HepG2 (cell line): ENCODE data around the gene TEX19. TPM values are rescaled to one million over a fixed set of nuclear protein-coding genes. Genes with fewer than 3 reads are reported as not detected.

Source experiments
- ATAC-seq: fragments of 200-7000 bp; cut with Tn5 transposase; 3 replicates; pipeline ENCODE4 v1.9.1; 2020; ENCODE audit warnings: mild to moderate bottlenecking, moderate library complexity
- BruUV-seq: library from RNA; stranded (reverse); fragments of 400-500 nt; replicated peaks from 2 replicates; lab custom pipeline; 2021; lab: Mats Ljungman, UMichigan
- CTCF ChIA-PET: fragments of 300-600 bp; formaldehyde crosslinking; extraction: SDS; loops from one replicate; lab custom pipeline; 2021; ENCODE audit warnings: low total read pairs, inconsistent platforms, low intra/inter-chr PET ratio; lab: Yijun Ruan, JAX
- POLR2A ChIA-PET: fragments of 350-600 bp; sonication (Branson Sonifier 250); formaldehyde crosslinking; loops from one replicate; lab custom pipeline; 2020; ENCODE audit warnings: antibody characterized with exemption, inconsistent platforms; lab: Yijun Ruan, JAX
- DNase-seq: peaks from one replicate; pipeline ENCODE4 v3.0.0-alpha.2; 2015; ENCODE audit warnings: low spot score
- FAIRE-seq: peaks from 3 replicates; lab custom pipeline; 2011; peaks lifted over from hg19 to GRCh38; lab: Jason Lieb, UNC
- H2AFZ ChIP-seq: one replicate; pipeline ENCODE4 v1.6.1; 2011; ENCODE audit warnings: low read length, inconsistent platforms
- H3K27ac ChIP-seq: fragments of 300-600 bp; 3 replicates; pipeline ENCODE4 v1.8.0; 2011; ENCODE audit warnings: mixed run types, mild to moderate bottlenecking, mixed read lengths, low read length, inconsistent platforms; ENCODE audit not compliant: insufficient read depth; ENCODE audit errors: extremely low read length
- H3K27me3 ChIP-seq, 2 experiments: fragments of 200-600 bp in 1 of 2; 2 replicates in 1 of 2; 3 replicates in 1 of 2; pipeline versions ENCODE4 v1.6.0 to v1.8.0; 2011; ENCODE audit warnings: low read length in 2 of 2, mild to moderate bottlenecking in 2 of 2, moderate library complexity in 2 of 2, inconsistent platforms in 1 of 2; ENCODE audit not compliant: insufficient read depth in 2 of 2, control insufficient read depth in 1 of 2
- H3K36me3 ChIP-seq, 2 experiments: fragments of 200-600 bp in 1 of 2; replicated peaks in 1 of 2; 2 replicates in 1 of 2; 3 replicates in 1 of 2; pipeline versions ENCODE4 v1.5.1 to v1.8.0; 2011; ENCODE audit warnings: low read length in 2 of 2, inconsistent platforms in 1 of 2; ENCODE audit not compliant: insufficient read depth in 2 of 2, control insufficient read depth in 1 of 2
- H3K4me1 ChIP-seq: 2 replicates; pipeline ENCODE4 v1.5.1; 2012; ENCODE audit warnings: low read length, inconsistent platforms; ENCODE audit not compliant: insufficient read depth
- H3K4me2 ChIP-seq: 2 replicates; pipeline ENCODE4 v1.6.0; 2011; ENCODE audit warnings: low read depth, low read length, inconsistent platforms
- H3K4me3 ChIP-seq, 3 experiments: fragments of 200-600 bp in 1 of 3; sonication (generic), shearing (Covaris generic) in 1 of 3; replicated peaks in 1 of 3; 2 replicates each; pipeline ENCODE4 v1.5.1; 2011 to 2016; ENCODE audit warnings: low read length in 3 of 3, inconsistent platforms in 2 of 3, low read depth in 2 of 3, mild to moderate bottlenecking in 2 of 3, control low read depth in 1 of 3, mixed read lengths in 1 of 3; ENCODE audit not compliant: insufficient read depth in 1 of 3
- H3K79me2 ChIP-seq: one replicate; pipeline ENCODE4 v1.6.1; 2011; ENCODE audit warnings: low read length, inconsistent platforms; ENCODE audit not compliant: insufficient read depth
- H3K9ac ChIP-seq: 2 replicates; pipeline ENCODE4 v1.6.0; 2011; ENCODE audit warnings: mild to moderate bottlenecking, low read depth, low read length, inconsistent platforms; ENCODE audit not compliant: insufficient read depth
- H3K9me3 ChIP-seq: 2 replicates; pipeline ENCODE4 v1.5.1; 2012; ENCODE audit warnings: mild to moderate bottlenecking, low read length
- H4K20me1 ChIP-seq: 2 replicates; pipeline ENCODE4 v1.6.0; 2011; ENCODE audit warnings: inconsistent platforms, mild to moderate bottlenecking, low read length, moderate library complexity; ENCODE audit not compliant: insufficient read depth
- ARNT2 ChIP-seq: sonication (generic); formaldehyde crosslinking; IDR thresholded peaks from 2 replicates; pipeline ENCODE4 v1.8.0; 2022; ENCODE audit warnings: mild to moderate bottlenecking, low read depth, missing genetic modification reagents, moderate library complexity
- DMAP1 ChIP-seq: IDR thresholded peaks from 2 replicates; pipeline ENCODE4 v1.6.1; 2016
- HNRNPLL ChIP-seq: fragments of 200-400 bp; formaldehyde crosslinking; IDR thresholded peaks from 2 replicates; pipeline ENCODE4 v1.6.1; 2017; ENCODE audit warnings: mild to moderate bottlenecking, low read depth, low read length; ENCODE audit not compliant: poor library complexity, severe bottlenecking
- NBN ChIP-seq: fragments of 450-650 bp; conservative IDR thresholded peaks from 2 replicates; pipeline ENCODE4 v1.6.1; 2017
- PRMT3 ChIP-seq: sonication (generic); formaldehyde crosslinking; IDR thresholded peaks from 2 replicates; pipeline ENCODE4 v1.8.1; 2022; ENCODE audit warnings: low read depth, mild to moderate bottlenecking, moderate library complexity, missing genetic modification reagents, borderline replicate concordance
- RAD51 ChIP-seq: fragments of 450-650 bp; IDR thresholded peaks from 2 replicates; pipeline ENCODE4 v1.6.1; 2016; ENCODE audit warnings: borderline replicate concordance
- SCMH1 ChIP-seq: sonication (generic); formaldehyde crosslinking; IDR thresholded peaks from 2 replicates; pipeline ENCODE4 v1.9.0; 2021; ENCODE audit warnings: missing genetic modification reagents, mild to moderate bottlenecking, borderline replicate concordance
- SMARCE1 ChIP-seq: fragments of 450-650 bp; IDR thresholded peaks from 2 replicates; pipeline ENCODE4 v1.6.1; 2017; ENCODE audit warnings: borderline replicate concordance
- SP2 ChIP-seq: sonication (generic); formaldehyde crosslinking; IDR thresholded peaks from 2 replicates; pipeline ENCODE4 v1.5.1; 2020; ENCODE audit warnings: mild to moderate bottlenecking, missing genetic modification reagents
- SP4 ChIP-seq: sonication (generic); formaldehyde crosslinking; IDR thresholded peaks from 2 replicates; pipeline ENCODE4 v1.8.1; 2023; ENCODE audit warnings: mild to moderate bottlenecking, missing genetic modification reagents
- SPEN ChIP-seq: sonication (generic); formaldehyde crosslinking; IDR thresholded peaks from 2 replicates; pipeline ENCODE4 v1.5.1; 2020; ENCODE audit warnings: low read depth, mild to moderate bottlenecking, missing genetic modification reagents
- ZFP36L1 ChIP-seq: sonication (generic); formaldehyde crosslinking; IDR thresholded peaks from 2 replicates; pipeline ENCODE4 v1.8.0; 2022; ENCODE audit warnings: mild to moderate bottlenecking, missing genetic modification reagents, moderate library complexity
- ZNF367 ChIP-seq: sonication (generic); formaldehyde crosslinking; IDR thresholded peaks from 2 replicates; pipeline ENCODE4 v1.4.0; 2020; ENCODE audit warnings: missing genetic modification reagents, borderline replicate concordance
- ZNF564 ChIP-seq: sonication (generic); formaldehyde crosslinking; IDR thresholded peaks from 2 replicates; pipeline ENCODE4 v1.8.1; 2023; ENCODE audit warnings: mild to moderate bottlenecking, missing genetic modification reagents
- ZNF678 ChIP-seq: sonication (generic); formaldehyde crosslinking; IDR thresholded peaks from 2 replicates; pipeline ENCODE4 v1.4.0; 2020; ENCODE audit warnings: mild to moderate bottlenecking, missing genetic modification reagents
- ZNF747 ChIP-seq: sonication (generic); formaldehyde crosslinking; IDR thresholded peaks from 2 replicates; pipeline ENCODE4 v1.8.1; 2023; ENCODE audit warnings: missing genetic modification reagents, mild to moderate bottlenecking, borderline replicate concordance
- ZNF816 ChIP-seq: sonication (generic); formaldehyde crosslinking; IDR thresholded peaks from 2 replicates; pipeline ENCODE4 v1.8.0; 2022; ENCODE audit warnings: missing genetic modification reagents, mild to moderate bottlenecking, borderline replicate concordance
- ZSCAN12 ChIP-seq: sonication (generic); formaldehyde crosslinking; IDR thresholded peaks from 2 replicates; pipeline ENCODE4 v1.9.0; 2021; ENCODE audit warnings: mild to moderate bottlenecking, missing genetic modification reagents
- WGBS: methylation state at CpG from one replicate; pipeline ENCODE4 v1.1.6; 2017; ENCODE audit warnings: low lambda C conversion rate; 5-methylcytosine and 5-hydroxymethylcytosine counted together
- in situ Hi-C: cut with HindIII; loops from 2 replicates; pipeline ENCODE4 v1.10.0; 2017; ENCODE audit warnings: low pct_unique_long_range_greater_than_20kb; ENCODE audit not compliant: extremely low pct_ligation_motif_present
- intact Hi-C: fragments of 100-400 bp; cut with micrococcal nuclease; formaldehyde crosslinking; loops from one replicate; pipeline ENCODE4 v1.10.0; 2022; ENCODE audit not compliant: unreplicated experiment
- polyA plus RNA-seq, 8 experiments: library from polyadenylated mRNA; depleted of rRNA in 3 of 8; stranded (reverse) in 7 of 8; unstranded in 1 of 8; fragments of >200 nt; fragmentation: Illumina TruSeq in 4 of 8; extraction: Trizol in 4 of 8; gene quantifications; 2 replicates each; pipeline versions ENCODE4 v1.2.1 to v1.2.3, GENCODE V29; 2011 to 2016; ENCODE audit warnings: low read depth in 4 of 8, missing spikeins in 1 of 8, mixed read lengths in 1 of 8; ENCODE audit not compliant: insufficient read depth in 1 of 8
- total RNA-seq, 5 experiments: library from RNA; depleted of rRNA; stranded (reverse); fragments of >200 nt; fragmentation: Illumina TruSeq; extraction: Trizol; gene quantifications; 2 replicates each; pipeline ENCODE4 v1.2.3, GENCODE V29; 2016; ENCODE audit warnings: low read depth in 1 of 5
- TF ChIP-seq, protein P1 (sequence below): sonication (generic); formaldehyde crosslinking; conservative IDR thresholded peaks from 2 replicates; pipeline ENCODE4 v1.4.0; 2020; ENCODE audit warnings: mild to moderate bottlenecking, missing genetic modification reagents, moderate library complexity
- TF ChIP-seq, protein P2 (sequence below): sonication (generic); formaldehyde crosslinking; IDR thresholded peaks from 2 replicates; pipeline ENCODE4 v1.4.0; 2020; ENCODE audit warnings: missing genetic modification reagents, borderline replicate concordance

The TEX19 gene
- total and polyA plus RNA-seq, 2 of the 13 experiments (the other 11 are each of a cell fraction or from before 2014, with no cell fraction given): 1.3 to 6.0 TPM

- peak overlapping the region; percentile 87 for H3K4me2 ChIP-seq
- POLR2A ChIA-PET: interaction anchor here (0.7 to 2.4 kb wide), 8 partner anchors 13 to 59 kb away, joined by 3 to 11 read pairs (median 6); no protein-coding TSS in a partner anchor
- CTCF ChIA-PET: interaction anchor here (0.8 to 5.1 kb wide), 8 partner anchors 21 to 202 kb away, joined by 3 to 41 read pairs (median 4); no protein-coding TSS in a partner anchor
- TF ChIP-seq SP4 (CRISPR knock-in tag) (no peak), ZNF747 (CRISPR knock-in tag) (no peak), ZSCAN12 (no peak), RAD51 (no peak), ZNF816 (peak; percentile 53; the same call in 1 of the 2 replicates), ZNF678 (CRISPR knock-in tag) (no peak), SPEN (CRISPR knock-in tag) (no peak; the same call in 1 of the 2 replicates), ZNF564 (CRISPR knock-in tag) (no peak), NBN (no peak), SMARCE1 (no peak), ZNF367 (no peak), ZFP36L1 (CRISPR knock-in tag) (no peak), HNRNPLL (no peak), ARNT2 (CRISPR knock-in tag) (peak; percentile 67), DMAP1 (CRISPR knock-in tag) (no peak), PRMT3 (CRISPR knock-in tag) (no peak), SP2 (CRISPR knock-in tag) (no peak), SCMH1 (CRISPR knock-in tag) (no peak)
- TF ChIP-seq, protein P1, sequence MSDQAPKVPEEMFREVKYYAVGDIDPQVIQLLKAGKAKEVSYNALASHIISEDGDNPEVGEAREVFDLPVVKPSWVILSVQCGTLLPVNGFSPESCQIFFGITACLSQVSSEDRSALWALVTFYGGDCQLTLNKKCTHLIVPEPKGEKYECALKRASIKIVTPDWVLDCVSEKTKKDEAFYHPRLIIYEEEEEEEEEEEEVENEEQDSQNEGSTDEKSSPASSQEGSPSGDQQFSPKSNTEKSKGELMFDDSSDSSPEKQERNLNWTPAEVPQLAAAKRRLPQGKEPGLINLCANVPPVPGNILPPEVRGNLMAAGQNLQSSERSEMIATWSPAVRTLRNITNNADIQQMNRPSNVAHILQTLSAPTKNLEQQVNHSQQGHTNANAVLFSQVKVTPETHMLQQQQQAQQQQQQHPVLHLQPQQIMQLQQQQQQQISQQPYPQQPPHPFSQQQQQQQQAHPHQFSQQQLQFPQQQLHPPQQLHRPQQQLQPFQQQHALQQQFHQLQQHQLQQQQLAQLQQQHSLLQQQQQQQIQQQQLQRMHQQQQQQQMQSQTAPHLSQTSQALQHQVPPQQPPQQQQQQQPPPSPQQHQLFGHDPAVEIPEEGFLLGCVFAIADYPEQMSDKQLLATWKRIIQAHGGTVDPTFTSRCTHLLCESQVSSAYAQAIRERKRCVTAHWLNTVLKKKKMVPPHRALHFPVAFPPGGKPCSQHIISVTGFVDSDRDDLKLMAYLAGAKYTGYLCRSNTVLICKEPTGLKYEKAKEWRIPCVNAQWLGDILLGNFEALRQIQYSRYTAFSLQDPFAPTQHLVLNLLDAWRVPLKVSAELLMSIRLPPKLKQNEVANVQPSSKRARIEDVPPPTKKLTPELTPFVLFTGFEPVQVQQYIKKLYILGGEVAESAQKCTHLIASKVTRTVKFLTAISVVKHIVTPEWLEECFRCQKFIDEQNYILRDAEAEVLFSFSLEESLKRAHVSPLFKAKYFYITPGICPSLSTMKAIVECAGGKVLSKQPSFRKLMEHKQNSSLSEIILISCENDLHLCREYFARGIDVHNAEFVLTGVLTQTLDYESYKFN (CRISPR knock-in tag): peak; percentile 40
- TF ChIP-seq, protein P2, sequence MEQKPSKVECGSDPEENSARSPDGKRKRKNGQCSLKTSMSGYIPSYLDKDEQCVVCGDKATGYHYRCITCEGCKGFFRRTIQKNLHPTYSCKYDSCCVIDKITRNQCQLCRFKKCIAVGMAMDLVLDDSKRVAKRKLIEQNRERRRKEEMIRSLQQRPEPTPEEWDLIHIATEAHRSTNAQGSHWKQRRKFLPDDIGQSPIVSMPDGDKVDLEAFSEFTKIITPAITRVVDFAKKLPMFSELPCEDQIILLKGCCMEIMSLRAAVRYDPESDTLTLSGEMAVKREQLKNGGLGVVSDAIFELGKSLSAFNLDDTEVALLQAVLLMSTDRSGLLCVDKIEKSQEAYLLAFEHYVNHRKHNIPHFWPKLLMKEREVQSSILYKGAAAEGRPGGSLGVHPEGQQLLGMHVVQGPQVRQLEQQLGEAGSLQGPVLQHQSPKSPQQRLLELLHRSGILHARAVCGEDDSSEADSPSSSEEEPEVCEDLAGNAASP: peak; percentile 70; the same call in 1 of the 2 replicates
These were observed 7.1 kb upstream of the TEX19 start for GRCh38 chr17:82351713-82352488.

More at GRCh38 chr17:82351713-82352488, 7.1 kb upstream of the TEX19 start:
- DNase-seq: peak; percentile 89
- Histone ChIP-seq H3K4me1 (peaks cover 94% of the 10 kb centered on the region), H3K79me2 (no peaks in the 10 kb centered on the region), H3K27me3 (no peaks in the 10 kb centered on the region), H3K36me3 (no peaks in the 10 kb centered on the region), H3K9me3 (no peaks in the 10 kb centered on the region), H2AFZ (no peak overlapping the region), H3K4me3 (peak overlapping the region; percentile 23 to 69 (median 27); a peak in 4 of 6 replicates), H3K9ac (peak overlapping the region; percentile 25), H3K27ac (peak overlapping the region; percentile 4), H4K20me1 (no peaks in the 10 kb centered on the region)
- no TSS peak for BruUV-seq
- peak; percentile 78 for FAIRE-seq
- intact Hi-C loops: loop anchor here (1.0 to 5.0 kb wide), 5 partner anchors 35 to 200 kb away; no protein-coding TSS in a partner anchor
- WGBS: 46% methylated on average over 15 of the region's 26 CpGs
- ATAC-seq: peak; percentile 81
- in situ Hi-C loops: loop anchor here (5.0 to 10.0 kb wide), 3 partner anchors 35 to 203 kb away; no protein-coding TSS in a partner anchor
